ENCODE measurements around the gene RSBN1L.

The RSBN1L gene

DNA sequence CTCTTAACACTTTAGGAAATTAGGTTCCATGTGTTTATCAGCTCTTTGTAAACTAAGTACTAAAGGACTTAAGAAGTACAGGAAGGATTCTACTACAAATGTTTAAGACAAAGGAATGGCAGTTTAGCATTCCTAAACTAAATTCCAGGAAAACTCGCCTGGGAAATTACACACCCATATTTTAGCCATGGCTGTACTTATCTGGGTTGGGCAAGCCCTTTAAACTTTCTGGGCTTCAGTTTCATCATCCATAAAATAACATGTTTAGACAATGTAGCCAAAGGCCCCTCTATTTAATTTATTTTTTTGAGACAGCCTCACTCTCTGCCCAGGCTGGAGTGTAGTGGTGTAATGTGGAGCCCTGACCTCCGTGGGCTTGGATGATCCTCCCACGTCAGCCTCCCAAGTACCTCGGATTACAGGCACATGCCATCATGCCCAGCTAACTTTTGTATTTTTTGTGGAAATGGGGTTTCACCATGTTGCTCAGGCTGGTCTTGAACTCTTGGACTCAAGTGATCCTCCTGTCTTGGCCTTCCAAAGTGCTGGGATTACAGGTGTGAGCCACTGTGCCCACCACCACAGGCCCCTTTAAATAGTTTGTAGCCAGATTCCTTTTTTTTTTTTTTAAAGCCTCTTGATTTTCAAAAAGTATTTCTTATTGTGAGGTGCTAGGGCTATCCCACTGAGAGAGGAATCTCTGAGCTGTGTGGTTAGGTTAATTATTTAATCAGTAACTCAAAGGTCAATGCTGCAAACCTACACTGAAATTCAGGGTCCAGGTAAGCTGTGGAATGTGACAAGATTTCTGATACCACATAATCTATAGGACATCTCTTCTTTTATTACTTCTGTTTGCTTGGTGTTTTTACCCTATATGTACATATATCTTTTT, 69.9 kb downstream of the RSBN1L start:
- no peak for DNase-seq (ENCODE audit: extremely low spot score)
- ChIA-PET POLR2A (no interaction called here), CTCF (interaction anchor here (0.7 kb wide), 2 partner anchors 13 to 31 kb away, joined by 3 read pairs; no protein-coding TSS in a partner anchor)
- TF ChIP-seq NFRKB (IDR thresholded peaks at IDR 0.05) (no peak), SUZ12 (IDR thresholded peaks at IDR 0.05) (no peak), CTBP1 (IDR thresholded peaks at IDR 0.05; ENCODE audit: borderline replicate concordance) (no peak), L3MBTL2 (conservative IDR thresholded peaks at IDR 0.05) (no peak), TARDBP (IDR thresholded peaks at IDR 0.05) (no peak), ZNF384 (IDR thresholded peaks at IDR 0.05) (no peak), BHLHE40 (IDR thresholded peaks at IDR 0.05; ENCODE audit: borderline replicate concordance) (no peak), HDGF (IDR thresholded peaks at IDR 0.05; ENCODE audit: borderline replicate concordance) (no peak), ARNT (IDR thresholded peaks at IDR 0.05) (no peak), ELF4 (IDR thresholded peaks at IDR 0.05) (no peak)
- TF ChIP-seq, protein P1, sequence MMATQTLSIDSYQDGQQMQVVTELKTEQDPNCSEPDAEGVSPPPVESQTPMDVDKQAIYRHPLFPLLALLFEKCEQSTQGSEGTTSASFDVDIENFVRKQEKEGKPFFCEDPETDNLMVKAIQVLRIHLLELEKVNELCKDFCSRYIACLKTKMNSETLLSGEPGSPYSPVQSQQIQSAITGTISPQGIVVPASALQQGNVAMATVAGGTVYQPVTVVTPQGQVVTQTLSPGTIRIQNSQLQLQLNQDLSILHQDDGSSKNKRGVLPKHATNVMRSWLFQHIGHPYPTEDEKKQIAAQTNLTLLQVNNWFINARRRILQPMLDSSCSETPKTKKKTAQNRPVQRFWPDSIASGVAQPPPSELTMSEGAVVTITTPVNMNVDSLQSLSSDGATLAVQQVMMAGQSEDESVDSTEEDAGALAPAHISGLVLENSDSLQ (IDR thresholded peaks at IDR 0.05): no peak

DNA sequence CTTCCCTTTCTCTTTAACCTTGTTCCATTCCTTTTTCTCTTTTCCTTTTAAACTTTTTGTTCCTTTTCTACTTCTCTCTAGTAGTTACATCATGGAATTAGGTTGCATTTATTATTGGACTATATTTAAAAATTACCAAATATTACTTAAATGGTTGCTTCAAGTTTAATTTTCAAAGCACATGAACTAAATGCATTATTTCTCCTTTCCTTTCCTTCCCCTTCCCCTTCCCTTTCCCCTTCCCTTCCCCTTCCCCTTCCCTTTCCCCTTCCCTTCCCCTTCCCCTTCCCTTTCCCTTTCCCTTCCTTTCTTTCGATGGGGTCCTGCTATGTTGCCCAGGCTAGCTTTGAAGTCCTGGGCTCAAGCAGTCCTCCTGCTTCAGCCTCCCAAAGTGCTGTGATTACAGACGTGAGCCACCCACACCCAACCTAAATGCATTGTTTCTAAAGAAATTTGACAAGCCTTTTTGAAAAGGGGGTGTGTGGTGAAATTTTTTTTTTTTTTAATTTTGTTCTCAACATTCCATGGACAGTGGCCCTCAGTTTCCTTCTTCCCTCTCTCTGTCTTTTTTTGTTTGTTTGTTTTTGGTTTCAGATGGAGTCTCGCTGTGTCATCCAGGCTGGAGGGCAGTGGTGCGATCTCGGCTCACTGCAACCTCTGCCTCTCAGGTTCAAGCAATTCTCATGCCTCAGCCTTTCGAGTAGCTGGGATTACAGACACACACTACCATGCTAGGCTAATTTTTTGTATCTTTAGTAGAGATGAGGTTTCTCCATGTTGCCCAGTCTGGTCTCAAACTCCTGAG, 70.7 kb downstream of the RSBN1L start:
- TF ChIP-seq CTBP1 (IDR thresholded peaks at IDR 0.05; ENCODE audit: borderline replicate concordance): no peak
- TF ChIP-seq LEF1 (IDR thresholded peaks at IDR 0.05; ENCODE audit: borderline replicate concordance): no peak
- no peak for TF ChIP-seq HDGF (IDR thresholded peaks at IDR 0.05; ENCODE audit: borderline replicate concordance)
- no peak for TF ChIP-seq ARNT (IDR thresholded peaks at IDR 0.05)
- TF ChIP-seq FOXM1 (IDR thresholded peaks at IDR 0.05; ENCODE audit: borderline replicate concordance): no peak
- TF ChIP-seq L3MBTL2 (conservative IDR thresholded peaks at IDR 0.05): no peak
- TF ChIP-seq FOXK2 (IDR thresholded peaks at IDR 0.05): no peak
- no peak for TF ChIP-seq ELF4 (IDR thresholded peaks at IDR 0.05)
- no peak for TF ChIP-seq TARDBP (IDR thresholded peaks at IDR 0.05)
- TF ChIP-seq SUZ12 (IDR thresholded peaks at IDR 0.05): no peak
- TF ChIP-seq ZNF384 (IDR thresholded peaks at IDR 0.05): no peak
- no peak for TF ChIP-seq NFRKB (IDR thresholded peaks at IDR 0.05)
- TF ChIP-seq, protein P1 (IDR thresholded peaks at IDR 0.05): no peak
- TF ChIP-seq SP1 (IDR thresholded peaks at IDR 0.05): no peak
- TF ChIP-seq BHLHE40 (IDR thresholded peaks at IDR 0.05; ENCODE audit: borderline replicate concordance): no peak
- TF ChIP-seq FOXA1 (IDR thresholded peaks at IDR 0.05): no peak
- DNase-seq (ENCODE audit: extremely low spot score): no peak
- CTCF ChIA-PET: interaction anchor here (0.7 kb wide), 1 partner anchor 30 kb away, joined by 3 read pairs; no protein-coding TSS in a partner anchor
- POLR2A ChIA-PET: no interaction called here

DNA sequence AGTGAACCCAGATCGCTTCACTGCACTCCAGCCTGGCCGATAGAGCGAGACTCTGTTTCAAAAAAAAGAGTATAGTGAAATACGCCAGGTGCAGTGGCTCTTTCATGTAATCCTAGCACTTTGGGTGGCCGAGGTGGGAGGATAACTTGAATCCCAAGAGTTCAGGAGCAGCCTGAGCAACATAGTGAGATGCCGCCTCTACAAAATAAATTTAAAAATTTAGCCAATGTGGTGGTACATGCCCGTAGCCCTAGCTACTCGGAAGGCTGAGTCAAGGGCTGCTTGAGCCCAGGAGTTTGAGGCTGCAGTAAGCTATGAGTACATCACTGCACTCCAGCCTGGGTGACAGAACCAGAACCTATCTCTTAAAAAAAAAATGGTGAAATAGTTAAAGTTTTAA, 74.1 kb downstream of the RSBN1L start:
- no peak for TF ChIP-seq HDGF (IDR thresholded peaks at IDR 0.05; ENCODE audit: borderline replicate concordance)
- no peak for TF ChIP-seq BHLHE40 (IDR thresholded peaks at IDR 0.05; ENCODE audit: borderline replicate concordance)
- TF ChIP-seq SUZ12 (IDR thresholded peaks at IDR 0.05): no peak
- no peak for TF ChIP-seq FOXK2 (IDR thresholded peaks at IDR 0.05)
- TF ChIP-seq FOXM1 (IDR thresholded peaks at IDR 0.05; ENCODE audit: borderline replicate concordance): no peak
- TF ChIP-seq ARNT (IDR thresholded peaks at IDR 0.05): no peak
- TF ChIP-seq, protein P1 (IDR thresholded peaks at IDR 0.05): no peak
- no peak for TF ChIP-seq ELF4 (IDR thresholded peaks at IDR 0.05)
- no peak for TF ChIP-seq FOXA1 (IDR thresholded peaks at IDR 0.05)
- TF ChIP-seq CTBP1 (IDR thresholded peaks at IDR 0.05; ENCODE audit: borderline replicate concordance): no peak
- TF ChIP-seq ZNF384 (IDR thresholded peaks at IDR 0.05): no peak
- TF ChIP-seq SP1 (IDR thresholded peaks at IDR 0.05): no peak
- no peak for TF ChIP-seq TARDBP (IDR thresholded peaks at IDR 0.05)
- no peak for DNase-seq (ENCODE audit: extremely low spot score)
- ChIA-PET POLR2A (no interaction called here), CTCF (no interaction called here)

DNA sequence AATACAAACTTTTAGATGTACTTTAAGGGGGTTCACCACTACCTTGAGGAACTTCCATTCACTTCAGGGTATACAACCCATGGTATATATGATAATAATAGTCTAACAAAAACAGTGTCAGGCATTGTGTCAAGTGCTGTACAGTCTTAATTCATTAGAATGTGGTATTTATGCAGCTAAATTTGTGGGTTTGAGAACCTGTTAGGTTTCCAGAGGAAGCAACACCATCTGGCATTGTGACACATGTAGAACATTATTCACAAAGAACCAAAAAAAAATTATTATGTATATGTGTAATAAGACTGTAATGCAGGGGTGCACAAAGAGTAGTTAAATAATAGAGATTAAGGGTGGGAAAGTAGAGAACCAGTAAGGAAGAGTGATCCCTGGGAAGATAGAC, 75.6 kb downstream of the RSBN1L start:
- TF ChIP-seq ELF4 (IDR thresholded peaks at IDR 0.05): no peak
- TF ChIP-seq ARNT (IDR thresholded peaks at IDR 0.05): no peak
- TF ChIP-seq BHLHE40 (IDR thresholded peaks at IDR 0.05; ENCODE audit: borderline replicate concordance): no peak
- TF ChIP-seq FOXK2 (IDR thresholded peaks at IDR 0.05): no peak
- no peak for TF ChIP-seq TARDBP (IDR thresholded peaks at IDR 0.05)
- no peak for TF ChIP-seq ZNF384 (IDR thresholded peaks at IDR 0.05)
- TF ChIP-seq SP1 (IDR thresholded peaks at IDR 0.05): no peak
- no peak for TF ChIP-seq FOXM1 (IDR thresholded peaks at IDR 0.05; ENCODE audit: borderline replicate concordance)
- TF ChIP-seq HDGF (IDR thresholded peaks at IDR 0.05; ENCODE audit: borderline replicate concordance): no peak
- TF ChIP-seq FOXA1 (IDR thresholded peaks at IDR 0.05): no peak
- no peak for TF ChIP-seq NFRKB (IDR thresholded peaks at IDR 0.05)
- TF ChIP-seq, protein P1 (IDR thresholded peaks at IDR 0.05): no peak
- no peak for TF ChIP-seq SUZ12 (IDR thresholded peaks at IDR 0.05)
- TF ChIP-seq L3MBTL2 (conservative IDR thresholded peaks at IDR 0.05): no peak
- TF ChIP-seq CTBP1 (IDR thresholded peaks at IDR 0.05; ENCODE audit: borderline replicate concordance): no peak
- no peak for TF ChIP-seq LEF1 (IDR thresholded peaks at IDR 0.05; ENCODE audit: borderline replicate concordance)
- no peak for DNase-seq (ENCODE audit: extremely low spot score)
- ChIA-PET POLR2A (no interaction called here), CTCF (no interaction called here)

Data from HEK293T (cell line).